GM23338 (cell line): ENCODE measurements around the gene PCGF3. TPM values are rescaled to one million over a fixed set of nuclear protein-coding genes. Genes with fewer than 3 reads are reported as not detected.
A peak's percentile ranks its signal among the peaks of the same experiment; 100 is the strongest.

Experiments used
- ATAC-seq: fragments of 200-7000 bp; cut with Tn5 transposase; 3 replicates; pipeline ENCODE4 v1.9.1; 2020
- DNase-seq: peaks from one replicate; pipeline ENCODE4 v3.0.0-alpha.2; 2015; ENCODE audit warnings: low spot score
- H2AFZ ChIP-seq: fragments of 200-600 bp; sonication (generic); 2 replicates; pipeline ENCODE4 v1.8.0; 2016; ENCODE audit warnings: antibody characterized with exemption, mild to moderate bottlenecking, moderate library complexity
- H3F3A ChIP-seq: fragments of 200-600 bp; sonication (generic); replicated peaks from 2 replicates; pipeline ENCODE4 v1.8.0; 2017; ENCODE audit warnings: antibody characterized with exemption, mixed run types, low read depth
- H3K27ac ChIP-seq: fragments of 200-600 bp; sonication (generic); 2 replicates; pipeline ENCODE4 v1.6.1; 2016; ENCODE audit warnings: low read depth
- H3K27me3 ChIP-seq: fragments of 200-600 bp; sonication (generic); 2 replicates; pipeline ENCODE4 v1.8.0; 2016; ENCODE audit warnings: mild to moderate bottlenecking, mixed run types, moderate library complexity; ENCODE audit not compliant: insufficient read depth
- H3K36me3 ChIP-seq: fragments of 200-600 bp; sonication (generic); 2 replicates; pipeline ENCODE4 v1.8.0; 2016; ENCODE audit warnings: mild to moderate bottlenecking; ENCODE audit not compliant: insufficient read depth
- H3K4me1 ChIP-seq: fragments of 200-600 bp; sonication (generic); 2 replicates; pipeline ENCODE4 v1.8.0; 2016; ENCODE audit warnings: mild to moderate bottlenecking, moderate library complexity; ENCODE audit not compliant: insufficient read depth
- H3K4me2 ChIP-seq: fragments of 200-600 bp; sonication (generic); 2 replicates; pipeline ENCODE4 v1.7.1; 2017; ENCODE audit warnings: mixed run types
- H3K4me3 ChIP-seq: fragments of 200-600 bp; sonication (generic); 2 replicates; pipeline ENCODE4 v1.6.1; 2016; ENCODE audit warnings: mixed run types
- H3K79me2 ChIP-seq: fragments of 200-600 bp; sonication (generic); replicated peaks from 2 replicates; pipeline ENCODE4 v1.8.0; 2017; ENCODE audit warnings: mild to moderate bottlenecking; ENCODE audit not compliant: insufficient read depth
- H3K9me2 ChIP-seq: fragments of 200-600 bp; sonication (generic); 2 replicates; pipeline ENCODE4 v1.8.0; 2017; ENCODE audit not compliant: insufficient read depth
- H4K20me1 ChIP-seq: fragments of 200-600 bp; sonication (generic); replicated peaks from 2 replicates; pipeline ENCODE4 v1.8.0; 2017; ENCODE audit warnings: mild to moderate bottlenecking; ENCODE audit not compliant: insufficient read depth
- H3K27ac Mint-ChIP-seq: 2 replicates; pipeline ENCODE4 v1.8.0; 2020; ENCODE audit warnings: inconsistent platforms, mild to moderate bottlenecking, moderate library complexity, mixed read lengths
- H3K27me3 Mint-ChIP-seq: 3 replicates; pipeline ENCODE4 v1.8.0; 2022; ENCODE audit warnings: low read depth, mild to moderate bottlenecking, moderate library complexity, mixed read lengths, inconsistent platforms; ENCODE audit not compliant: insufficient read depth, poor library complexity
- H3K36me3 Mint-ChIP-seq: 3 replicates; pipeline ENCODE4 v1.8.0; 2021; ENCODE audit warnings: low read depth, mild to moderate bottlenecking, inconsistent platforms, moderate library complexity, mixed read lengths
- H3K4me1 Mint-ChIP-seq: 3 replicates; pipeline ENCODE4 v1.8.0; 2020; ENCODE audit warnings: mild to moderate bottlenecking, inconsistent platforms, mixed read lengths
- H3K4me3 Mint-ChIP-seq: 3 replicates; pipeline ENCODE4 v1.8.0; 2021; ENCODE audit warnings: moderate library complexity, mild to moderate bottlenecking, inconsistent platforms, mixed read lengths
- H3K9me3 Mint-ChIP-seq: 3 replicates; pipeline ENCODE4 v1.8.0; 2020; ENCODE audit warnings: moderate library complexity, mild to moderate bottlenecking, inconsistent platforms, mixed read lengths
- CREB1 ChIP-seq: fragments of 250-450 bp; sonication (Bioruptor Pico); IDR thresholded peaks from 2 replicates; pipeline ENCODE4 v1.5.0; 2020; ENCODE audit warnings: low read depth, mild to moderate bottlenecking, moderate library complexity
- ETS1 ChIP-seq: IDR thresholded peaks from 2 replicates; pipeline ENCODE4 v1.6.1; 2016; ENCODE audit warnings: antibody characterized with exemption
- EZH2 ChIP-seq: fragments of 200-600 bp; sonication (generic); IDR thresholded peaks from one replicate; pipeline ENCODE4 v1.8.0; 2017; ENCODE audit warnings: antibody characterized with exemption, mild to moderate bottlenecking, low read depth; ENCODE audit not compliant: unreplicated experiment
- EZH2phosphoT487 ChIP-seq: fragments of 200-600 bp; sonication (generic); IDR thresholded peaks from one replicate; pipeline ENCODE4 v1.8.1; 2018; ENCODE audit warnings: antibody characterized with exemption; ENCODE audit not compliant: unreplicated experiment
- JUNB ChIP-seq: IDR thresholded peaks from one replicate; pipeline ENCODE4 v1.6.1; 2016; ENCODE audit warnings: antibody characterized with exemption; ENCODE audit not compliant: unreplicated experiment
- NANOG ChIP-seq: IDR thresholded peaks from 2 replicates; pipeline ENCODE4 v1.6.1; 2016; ENCODE audit warnings: antibody characterized with exemption, borderline replicate concordance
- POLR2AphosphoS5 ChIP-seq: IDR thresholded peaks from 2 replicates; pipeline ENCODE4 v1.6.1; 2016; ENCODE audit warnings: antibody characterized with exemption, low read depth
- STAT1 ChIP-seq: IDR thresholded peaks from one replicate; pipeline ENCODE4 v1.6.1; 2016; ENCODE audit warnings: antibody characterized with exemption; ENCODE audit not compliant: unreplicated experiment
- ZNF114 ChIP-seq: fragments of 250-450 bp; sonication (Bioruptor Pico); IDR thresholded peaks from 2 replicates; pipeline ENCODE4 v1.5.0; 2020; ENCODE audit warnings: mild to moderate bottlenecking, moderate library complexity
- ZNF331 ChIP-seq: fragments of 250-450 bp; sonication (Bioruptor Pico); IDR thresholded peaks from 2 replicates; pipeline ENCODE4 v1.5.0; 2020; ENCODE audit warnings: low read depth, mild to moderate bottlenecking, moderate library complexity
- polyA plus RNA-seq: library from polyadenylated mRNA; unstranded; fragments of >200 nt; fragmentation: Nextera tagmentation; extraction: Ambion mirVana; gene quantifications from 2 replicates; pipeline ENCODE4 v1.2.1, GENCODE V29; 2016
- total RNA-seq: library from RNA; depleted of rRNA; stranded (reverse); fragments of >200 nt; shearing (Covaris generic); gene quantifications from 2 replicates; pipeline ENCODE4 v1.2.3, GENCODE V29; 2014
- TF ChIP-seq, protein P1 (sequence below): IDR thresholded peaks from one replicate; pipeline ENCODE4 v1.6.1; 2018; ENCODE audit warnings: antibody characterized with exemption; ENCODE audit not compliant: unreplicated experiment
- TF ChIP-seq, protein P2 (sequence below), 2 experiments: fragments of 200-600 bp in 1 of 2; sonication (generic) in 1 of 2; conservative IDR thresholded peaks; 2 replicates each; pipeline versions ENCODE4 v1.5.1 to v1.6.1; 2016 to 2017; ENCODE audit warnings: antibody characterized with exemption in 2 of 2, low read depth in 2 of 2, mild to moderate bottlenecking in 2 of 2, moderate library complexity in 1 of 2

The PCGF3 gene
- total and polyA plus RNA-seq, 2 experiments from 2014 or later: 33.1 to 49.0 TPM

- H3K4me1 Mint-ChIP-seq: peaks cover 28% of the 10 kb centered on the region
- H3K4me2 ChIP-seq: no peak overlapping the region
- peaks cover 9% of the 10 kb centered on the region; the same call in 2 of the 3 replicates for H3K9me3 Mint-ChIP-seq
- H3F3A ChIP-seq: peaks cover 43% of the 10 kb centered on the region
- H3K27ac ChIP-seq: peak overlapping the region; percentile 60; the same call in 1 of the 2 replicates
- peaks cover 13% of the 10 kb centered on the region for H3K4me1 ChIP-seq
- H3K36me3 Mint-ChIP-seq: peaks cover 75% of the 10 kb centered on the region
- ATAC-seq: peak; percentile 65
- H3K27ac Mint-ChIP-seq: peak overlapping the region; percentile 61; the same call in 1 of the 2 replicates
- no peak overlapping the region for H3K4me3 Mint-ChIP-seq
- no peak for TF ChIP-seq STAT1
- TF ChIP-seq POLR2AphosphoS5: peak; percentile 50; the same call in 1 of the 2 replicates
- peaks cover 3% of the 10 kb centered on the region; the same call in 1 of the 2 replicates for H3K36me3 ChIP-seq
- no peak overlapping the region for H2AFZ ChIP-seq
- H3K27me3 Mint-ChIP-seq: peaks cover 26% of the 10 kb centered on the region
- peaks cover 55% of the 10 kb centered on the region for H4K20me1 ChIP-seq
- H3K9me2 ChIP-seq: no peaks in the 10 kb centered on the region
- no peaks in the 10 kb centered on the region for H3K27me3 ChIP-seq
- DNase-seq: peak; percentile 60
- H3K4me3 ChIP-seq: no peak overlapping the region
- H3K79me2 ChIP-seq: peaks cover 11% of the 10 kb centered on the region
Observed at GRCh38 chr4:766559-767283, 61.1 kb downstream of the PCGF3 start.

- H3F3A ChIP-seq: peaks cover 43% of the 10 kb centered on the region
- H3K4me2 ChIP-seq: no peak overlapping the region
- H3K36me3 ChIP-seq: peaks cover 3% of the 10 kb centered on the region; the same call in 1 of the 2 replicates
- H3K4me1 ChIP-seq: peaks cover 13% of the 10 kb centered on the region
- H3K4me3 ChIP-seq: no peak overlapping the region
- DNase-seq (no peak), ATAC-seq (no peak)
- peaks cover 28% of the 10 kb centered on the region for H3K4me1 Mint-ChIP-seq
- H3K27me3 ChIP-seq: no peaks in the 10 kb centered on the region
- H3K27ac Mint-ChIP-seq: no peak overlapping the region
- H3K27me3 Mint-ChIP-seq: peaks cover 25% of the 10 kb centered on the region
- H3K27ac ChIP-seq: peak overlapping the region; percentile 60
- peaks cover 19% of the 10 kb centered on the region for H3K79me2 ChIP-seq
- H3K36me3 Mint-ChIP-seq: peaks cover 69% of the 10 kb centered on the region
- H3K9me2 ChIP-seq: no peaks in the 10 kb centered on the region
- no peak overlapping the region for H3K4me3 Mint-ChIP-seq
- H2AFZ ChIP-seq: no peak overlapping the region
- peaks cover 7% of the 10 kb centered on the region; the same call in 2 of the 3 replicates for H3K9me3 Mint-ChIP-seq
- H4K20me1 ChIP-seq: peaks cover 59% of the 10 kb centered on the region
- TF ChIP-seq, protein P1, sequence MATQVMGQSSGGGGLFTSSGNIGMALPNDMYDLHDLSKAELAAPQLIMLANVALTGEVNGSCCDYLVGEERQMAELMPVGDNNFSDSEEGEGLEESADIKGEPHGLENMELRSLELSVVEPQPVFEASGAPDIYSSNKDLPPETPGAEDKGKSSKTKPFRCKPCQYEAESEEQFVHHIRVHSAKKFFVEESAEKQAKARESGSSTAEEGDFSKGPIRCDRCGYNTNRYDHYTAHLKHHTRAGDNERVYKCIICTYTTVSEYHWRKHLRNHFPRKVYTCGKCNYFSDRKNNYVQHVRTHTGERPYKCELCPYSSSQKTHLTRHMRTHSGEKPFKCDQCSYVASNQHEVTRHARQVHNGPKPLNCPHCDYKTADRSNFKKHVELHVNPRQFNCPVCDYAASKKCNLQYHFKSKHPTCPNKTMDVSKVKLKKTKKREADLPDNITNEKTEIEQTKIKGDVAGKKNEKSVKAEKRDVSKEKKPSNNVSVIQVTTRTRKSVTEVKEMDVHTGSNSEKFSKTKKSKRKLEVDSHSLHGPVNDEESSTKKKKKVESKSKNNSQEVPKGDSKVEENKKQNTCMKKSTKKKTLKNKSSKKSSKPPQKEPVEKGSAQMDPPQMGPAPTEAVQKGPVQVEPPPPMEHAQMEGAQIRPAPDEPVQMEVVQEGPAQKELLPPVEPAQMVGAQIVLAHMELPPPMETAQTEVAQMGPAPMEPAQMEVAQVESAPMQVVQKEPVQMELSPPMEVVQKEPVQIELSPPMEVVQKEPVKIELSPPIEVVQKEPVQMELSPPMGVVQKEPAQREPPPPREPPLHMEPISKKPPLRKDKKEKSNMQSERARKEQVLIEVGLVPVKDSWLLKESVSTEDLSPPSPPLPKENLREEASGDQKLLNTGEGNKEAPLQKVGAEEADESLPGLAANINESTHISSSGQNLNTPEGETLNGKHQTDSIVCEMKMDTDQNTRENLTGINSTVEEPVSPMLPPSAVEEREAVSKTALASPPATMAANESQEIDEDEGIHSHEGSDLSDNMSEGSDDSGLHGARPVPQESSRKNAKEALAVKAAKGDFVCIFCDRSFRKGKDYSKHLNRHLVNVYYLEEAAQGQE: no peak
- TF ChIP-seq CREB1 (CRISPR knock-in tag): no peak
- TF ChIP-seq JUNB: no peak
- no peak for TF ChIP-seq NANOG
- TF ChIP-seq ZNF114: no peak
- TF ChIP-seq POLR2AphosphoS5: no peak
- no peak for TF ChIP-seq ETS1
- TF ChIP-seq, protein P2, sequence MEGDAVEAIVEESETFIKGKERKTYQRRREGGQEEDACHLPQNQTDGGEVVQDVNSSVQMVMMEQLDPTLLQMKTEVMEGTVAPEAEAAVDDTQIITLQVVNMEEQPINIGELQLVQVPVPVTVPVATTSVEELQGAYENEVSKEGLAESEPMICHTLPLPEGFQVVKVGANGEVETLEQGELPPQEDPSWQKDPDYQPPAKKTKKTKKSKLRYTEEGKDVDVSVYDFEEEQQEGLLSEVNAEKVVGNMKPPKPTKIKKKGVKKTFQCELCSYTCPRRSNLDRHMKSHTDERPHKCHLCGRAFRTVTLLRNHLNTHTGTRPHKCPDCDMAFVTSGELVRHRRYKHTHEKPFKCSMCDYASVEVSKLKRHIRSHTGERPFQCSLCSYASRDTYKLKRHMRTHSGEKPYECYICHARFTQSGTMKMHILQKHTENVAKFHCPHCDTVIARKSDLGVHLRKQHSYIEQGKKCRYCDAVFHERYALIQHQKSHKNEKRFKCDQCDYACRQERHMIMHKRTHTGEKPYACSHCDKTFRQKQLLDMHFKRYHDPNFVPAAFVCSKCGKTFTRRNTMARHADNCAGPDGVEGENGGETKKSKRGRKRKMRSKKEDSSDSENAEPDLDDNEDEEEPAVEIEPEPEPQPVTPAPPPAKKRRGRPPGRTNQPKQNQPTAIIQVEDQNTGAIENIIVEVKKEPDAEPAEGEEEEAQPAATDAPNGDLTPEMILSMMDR (conservative IDR thresholded peaks at IDR 0.05; ENCODE audit: low read depth in 2 of 2): no peak
- no peak for TF ChIP-seq EZH2
- TF ChIP-seq EZH2phosphoT487: no peak
- no peak for TF ChIP-seq ZNF331
Observed at GRCh38 chr4:768076-768475, 62.4 kb downstream of the PCGF3 start.
